ENCODE data around the gene OR4N2. TPM values are rescaled to one million over a fixed set of nuclear protein-coding genes. Genes with fewer than 3 reads are reported as not detected.
"Not testable (repeated sequence)": the region's sequence is repeated elsewhere in the genome, so short reads cannot be mapped to it uniquely, and the experiment has no call there.

OR4N2 gene
- total and polyA plus RNA-seq, 2 donors (not counting 1 experiment from before 2014, with no cell fraction given): not detected

DNA sequence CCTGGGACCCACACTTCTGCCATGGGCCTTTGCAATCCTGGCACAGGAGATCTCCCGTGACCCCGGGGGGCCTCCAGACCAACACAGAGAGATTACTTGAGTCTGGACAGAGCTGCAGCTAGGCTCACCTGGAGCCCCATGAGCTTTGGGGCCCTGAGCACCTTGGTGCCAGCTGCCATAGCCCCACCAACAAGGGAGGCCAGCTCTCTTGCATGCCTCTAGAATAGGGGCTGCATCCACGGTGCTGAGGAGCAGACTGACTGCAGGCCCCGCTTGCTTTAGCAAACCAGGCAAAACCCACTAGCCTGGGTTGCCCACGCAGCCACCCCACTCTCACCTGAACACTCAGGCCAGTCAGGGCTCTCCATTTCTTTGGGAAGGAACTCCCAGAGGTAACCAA, 3.7 kb upstream of the OR4N2 start:
- no peak overlapping the region for H3K4me2 ChIP-seq (ENCODE audit: extremely low read depth, insufficient read depth, low read length)
- no peak for DNase-seq (ENCODE audit: low read depth in 2 of 2)
- no peak overlapping the region for H3K4me3 ChIP-seq (replicated peaks in 1 of 4; ENCODE audit: control extremely low read depth in 1 of 4, insufficient read depth in 1 of 4, low read depth in 3 of 4, low read length in 4 of 4)
- no peak overlapping the region for H3K9ac ChIP-seq (ENCODE audit: insufficient read depth, low read length)
- H2AFZ ChIP-seq (ENCODE audit: low read length): no peak overlapping the region
- H3K9me3 ChIP-seq (ENCODE audit: control insufficient read depth, insufficient read depth, low read depth, low read length): no peaks in the 10 kb centered on the region
- H3K36me3 ChIP-seq (ENCODE audit: control insufficient read depth, insufficient read depth, low read length): no peaks in the 10 kb centered on the region
- H3K79me2 ChIP-seq (ENCODE audit: control insufficient read depth, insufficient read depth, low read length): no peaks in the 10 kb centered on the region
- TF ChIP-seq EZH2 (IDR thresholded peaks at IDR 0.05; ENCODE audit: low read length, missing control alignments): no peak
- TF ChIP-seq, protein P1, sequence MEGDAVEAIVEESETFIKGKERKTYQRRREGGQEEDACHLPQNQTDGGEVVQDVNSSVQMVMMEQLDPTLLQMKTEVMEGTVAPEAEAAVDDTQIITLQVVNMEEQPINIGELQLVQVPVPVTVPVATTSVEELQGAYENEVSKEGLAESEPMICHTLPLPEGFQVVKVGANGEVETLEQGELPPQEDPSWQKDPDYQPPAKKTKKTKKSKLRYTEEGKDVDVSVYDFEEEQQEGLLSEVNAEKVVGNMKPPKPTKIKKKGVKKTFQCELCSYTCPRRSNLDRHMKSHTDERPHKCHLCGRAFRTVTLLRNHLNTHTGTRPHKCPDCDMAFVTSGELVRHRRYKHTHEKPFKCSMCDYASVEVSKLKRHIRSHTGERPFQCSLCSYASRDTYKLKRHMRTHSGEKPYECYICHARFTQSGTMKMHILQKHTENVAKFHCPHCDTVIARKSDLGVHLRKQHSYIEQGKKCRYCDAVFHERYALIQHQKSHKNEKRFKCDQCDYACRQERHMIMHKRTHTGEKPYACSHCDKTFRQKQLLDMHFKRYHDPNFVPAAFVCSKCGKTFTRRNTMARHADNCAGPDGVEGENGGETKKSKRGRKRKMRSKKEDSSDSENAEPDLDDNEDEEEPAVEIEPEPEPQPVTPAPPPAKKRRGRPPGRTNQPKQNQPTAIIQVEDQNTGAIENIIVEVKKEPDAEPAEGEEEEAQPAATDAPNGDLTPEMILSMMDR (conservative IDR thresholded peaks at IDR 0.05 in 1 of 2, IDR thresholded peaks at IDR 0.05 in 1 of 2; ENCODE audit: low read depth in 1 of 2, low read length in 2 of 2): no peak
- H4K20me1 ChIP-seq (ENCODE audit: control insufficient read depth, extremely low read depth, insufficient read depth, low read length): no peaks in the 10 kb centered on the region
- H3K4me1 ChIP-seq (ENCODE audit: control insufficient read depth, extremely low read depth, insufficient read depth, low read length): no peaks in the 10 kb centered on the region
- no peak overlapping the region for H3K27ac ChIP-seq (ENCODE audit: insufficient read depth, low read length)
- H3K27me3 ChIP-seq (ENCODE audit: control insufficient read depth, insufficient read depth, low read length): no peaks in the 10 kb centered on the region

DNA sequence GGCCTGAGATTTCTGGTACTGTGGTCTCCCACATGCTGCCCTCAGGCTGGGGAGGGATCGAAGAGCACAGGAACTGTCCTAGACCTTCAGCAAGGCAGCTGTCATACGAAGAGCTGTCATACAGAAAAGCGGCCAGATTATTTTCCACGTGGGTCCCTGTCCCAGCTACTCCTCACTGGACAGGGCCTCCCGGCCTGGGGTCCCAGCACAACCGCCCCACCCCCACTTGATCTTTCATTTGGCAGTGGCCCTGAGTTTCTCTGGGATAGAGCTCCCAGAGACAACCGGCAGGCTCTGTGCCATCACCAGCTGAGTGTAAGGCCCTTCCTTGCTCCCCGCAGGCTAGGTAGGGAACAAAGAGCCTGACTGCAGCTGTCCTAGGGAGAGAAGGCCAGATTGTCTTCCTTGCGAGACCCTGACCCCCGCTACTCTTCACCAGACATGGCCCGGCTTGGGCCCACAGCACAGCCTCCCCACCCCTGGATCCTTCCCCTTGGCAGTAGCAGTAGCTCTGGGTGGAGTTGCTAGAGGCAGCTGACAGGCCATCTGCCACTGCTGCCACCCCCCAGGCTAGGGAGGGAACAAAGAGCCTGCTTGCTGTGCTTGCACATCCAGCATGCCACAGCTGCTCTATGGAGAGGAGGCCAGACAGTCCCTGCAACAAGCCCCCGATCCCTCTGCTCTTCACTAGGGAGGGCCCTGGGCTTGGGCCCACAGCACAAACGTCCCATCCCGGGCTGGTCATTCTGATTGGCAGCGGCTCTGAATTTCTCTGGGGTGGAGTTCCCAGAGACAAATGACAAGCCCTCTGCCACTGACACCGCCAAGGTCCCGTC, 3.1 kb upstream of the OR4N2 start:
- Histone ChIP-seq H4K20me1 (ENCODE audit: control insufficient read depth, extremely low read depth, insufficient read depth, low read length) (no peaks in the 10 kb centered on the region), H3K36me3 (ENCODE audit: control insufficient read depth, insufficient read depth, low read length) (no peaks in the 10 kb centered on the region), H3K9ac (ENCODE audit: insufficient read depth, low read length) (no peak overlapping the region), H3K27ac (ENCODE audit: insufficient read depth, low read length) (no peak overlapping the region), H2AFZ (ENCODE audit: low read length) (no peak overlapping the region), H3K4me2 (ENCODE audit: extremely low read depth, insufficient read depth, low read length) (no peak overlapping the region), H3K9me3 (ENCODE audit: control insufficient read depth, insufficient read depth, low read depth, low read length) (no peaks in the 10 kb centered on the region), H3K79me2 (ENCODE audit: control insufficient read depth, insufficient read depth, low read length) (no peaks in the 10 kb centered on the region), H3K4me1 (ENCODE audit: control insufficient read depth, extremely low read depth, insufficient read depth, low read length) (no peaks in the 10 kb centered on the region), H3K27me3 (ENCODE audit: control insufficient read depth, insufficient read depth, low read length) (no peaks in the 10 kb centered on the region), H3K4me3 (replicated peaks in 1 of 4; ENCODE audit: control extremely low read depth in 1 of 4, insufficient read depth in 1 of 4, low read depth in 3 of 4, low read length in 4 of 4) (no peak overlapping the region)
- DNase-seq (ENCODE audit: low read depth in 2 of 2): no peak
- no peak for TF ChIP-seq EZH2 (IDR thresholded peaks at IDR 0.05; ENCODE audit: low read length, missing control alignments)
- TF ChIP-seq, protein P1 (conservative IDR thresholded peaks at IDR 0.05 in 1 of 2, IDR thresholded peaks at IDR 0.05 in 1 of 2; ENCODE audit: low read depth in 1 of 2, low read length in 2 of 2): no peak

DNA sequence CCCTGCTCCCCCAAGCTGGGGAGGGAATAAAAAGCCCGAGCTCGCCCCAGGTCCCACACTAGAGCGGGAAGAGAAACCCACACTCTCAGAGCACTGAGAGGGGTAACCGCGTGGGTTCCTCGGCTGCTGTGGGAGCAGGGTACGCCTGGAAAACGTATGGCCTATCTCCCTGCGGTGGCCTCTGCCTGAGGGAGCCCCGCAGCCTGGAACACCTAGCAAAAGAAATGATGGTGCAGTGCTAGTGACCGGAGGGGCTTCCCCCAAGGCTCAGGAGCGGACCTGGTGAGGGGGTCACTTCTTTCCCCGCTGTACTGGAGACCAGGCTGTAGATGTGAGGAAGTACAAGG, 2.5 kb upstream of the OR4N2 start:
- no peaks in the 10 kb centered on the region for H3K79me2 ChIP-seq (ENCODE audit: control insufficient read depth, insufficient read depth, low read length)
- no peaks in the 10 kb centered on the region for H4K20me1 ChIP-seq (ENCODE audit: control insufficient read depth, extremely low read depth, insufficient read depth, low read length)
- TF ChIP-seq, protein P1 (conservative IDR thresholded peaks at IDR 0.05 in 1 of 2, IDR thresholded peaks at IDR 0.05 in 1 of 2; ENCODE audit: low read depth in 1 of 2, low read length in 2 of 2): no peak
- TF ChIP-seq EZH2 (IDR thresholded peaks at IDR 0.05; ENCODE audit: low read length, missing control alignments): no peak
- no peaks in the 10 kb centered on the region for H3K36me3 ChIP-seq (ENCODE audit: control insufficient read depth, insufficient read depth, low read length)
- no peaks in the 10 kb centered on the region for H3K4me1 ChIP-seq (ENCODE audit: control insufficient read depth, extremely low read depth, insufficient read depth, low read length)
- DNase-seq (ENCODE audit: low read depth in 2 of 2): no peak
- no peak overlapping the region for H2AFZ ChIP-seq (ENCODE audit: low read length)
- H3K4me2 ChIP-seq (ENCODE audit: extremely low read depth, insufficient read depth, low read length): no peak overlapping the region
- no peak overlapping the region for H3K9ac ChIP-seq (ENCODE audit: insufficient read depth, low read length)
- H3K4me3 ChIP-seq (replicated peaks in 1 of 4; ENCODE audit: control extremely low read depth in 1 of 4, insufficient read depth in 1 of 4, low read depth in 3 of 4, low read length in 4 of 4): no peak overlapping the region
- H3K27ac ChIP-seq (ENCODE audit: insufficient read depth, low read length): no peak overlapping the region
- H3K9me3 ChIP-seq (ENCODE audit: control insufficient read depth, insufficient read depth, low read depth, low read length): no peaks in the 10 kb centered on the region
- H3K27me3 ChIP-seq (ENCODE audit: control insufficient read depth, insufficient read depth, low read length): no peaks in the 10 kb centered on the region

DNA sequence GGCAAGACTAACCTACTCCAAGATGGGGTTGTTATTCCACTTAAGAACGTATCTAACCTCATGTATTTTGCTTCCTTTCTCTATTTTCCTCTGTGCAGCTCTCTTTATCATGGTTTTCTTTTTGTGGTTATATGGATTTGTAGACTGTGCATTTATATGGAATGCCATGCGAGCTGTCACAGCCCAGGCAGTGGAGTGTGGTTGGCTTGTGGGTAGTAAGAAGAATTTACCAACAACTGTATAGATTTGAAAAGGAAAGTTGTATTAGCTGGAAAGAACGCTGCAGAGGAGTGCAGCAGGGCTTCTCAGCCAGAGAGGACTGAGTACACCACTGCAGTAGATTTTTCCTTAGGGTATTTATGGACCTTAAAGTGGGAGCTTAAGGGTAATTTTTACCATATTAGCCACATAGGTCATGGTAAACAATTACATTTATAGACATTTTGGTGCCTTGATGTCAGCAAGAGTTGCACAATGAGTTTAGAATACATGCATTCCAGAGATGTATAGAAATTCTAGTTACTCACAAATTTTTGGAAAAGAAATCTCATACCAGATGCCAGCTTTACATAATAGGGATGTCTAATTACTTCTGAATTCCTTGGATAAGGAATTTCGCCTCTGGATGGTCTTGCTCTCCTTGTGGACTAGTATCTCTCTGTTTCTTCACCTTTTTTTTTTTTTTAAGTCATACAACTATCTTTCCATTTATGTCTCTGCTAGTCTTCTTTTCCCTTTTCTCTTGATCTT, 9.8 kb downstream of the OR4N2 start:
- not testable (repeated sequence) for H2AFZ ChIP-seq (ENCODE audit: low read length); H3K4me3 ChIP-seq (replicated peaks in 1 of 4; ENCODE audit: control extremely low read depth in 1 of 4, insufficient read depth in 1 of 4, low read depth in 3 of 4, low read length in 4 of 4); H3K27me3 ChIP-seq (ENCODE audit: control insufficient read depth, insufficient read depth, low read length); H3K9ac ChIP-seq (ENCODE audit: insufficient read depth, low read length); H3K9me3 ChIP-seq (ENCODE audit: control insufficient read depth, insufficient read depth, low read depth, low read length); H4K20me1 ChIP-seq (ENCODE audit: control insufficient read depth, extremely low read depth, insufficient read depth, low read length); DNase-seq (ENCODE audit: low read depth in 2 of 2); H3K27ac ChIP-seq (ENCODE audit: insufficient read depth, low read length); H3K4me1 ChIP-seq (ENCODE audit: control insufficient read depth, extremely low read depth, insufficient read depth, low read length); H3K36me3 ChIP-seq (ENCODE audit: control insufficient read depth, insufficient read depth, low read length); H3K4me2 ChIP-seq (ENCODE audit: extremely low read depth, insufficient read depth, low read length); H3K79me2 ChIP-seq (ENCODE audit: control insufficient read depth, insufficient read depth, low read length)
